ENCODE measurements around the gene MSANTD7. TPM values are rescaled to one million over a fixed set of nuclear protein-coding genes. Genes with fewer than 3 reads are reported as not detected.

MSANTD7 gene
- total and polyA plus RNA-seq, 2 of the 13 experiments (the other 11 are each of a cell fraction or from before 2014, with no cell fraction given): 3.7 to 16.7 TPM

DNA sequence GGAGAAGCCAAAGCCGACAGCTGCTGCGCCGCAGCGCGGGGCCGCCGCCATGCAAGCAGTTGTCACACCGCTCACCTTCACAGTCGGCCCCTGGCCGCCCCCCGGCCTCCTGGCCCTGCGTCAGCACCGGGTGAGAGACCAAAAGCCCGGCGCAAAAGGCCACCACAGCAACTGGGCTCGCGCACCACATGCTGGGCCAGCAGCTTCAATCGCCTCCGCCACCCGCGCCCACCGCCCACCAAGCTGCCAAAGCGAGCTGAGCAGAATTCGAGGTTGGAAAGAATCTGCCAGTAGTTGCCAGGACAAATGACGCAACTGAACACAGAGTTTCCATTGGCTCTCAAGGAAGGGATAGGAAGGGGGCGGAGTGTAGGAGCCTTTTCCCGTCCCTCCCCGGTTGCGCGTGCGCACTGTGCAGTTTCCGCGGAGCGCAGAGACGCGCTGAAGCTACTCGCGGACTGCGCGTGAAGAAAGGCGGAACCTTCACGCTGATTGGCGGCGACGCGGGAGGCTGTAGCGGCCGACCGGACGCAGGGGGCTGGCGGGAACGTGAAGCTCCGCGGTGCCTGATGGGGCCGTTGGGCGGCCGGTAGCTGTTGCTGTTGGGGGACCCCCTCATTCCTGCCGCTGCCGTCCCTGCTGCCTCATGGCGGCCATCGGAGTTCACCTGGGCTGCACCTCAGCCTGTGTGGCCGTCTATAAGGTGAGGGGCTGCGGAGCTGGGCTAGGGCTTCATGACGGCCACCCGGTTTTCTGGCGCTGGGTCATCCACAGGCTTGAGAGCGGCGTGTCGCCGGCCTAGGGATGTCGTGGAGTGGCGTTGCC is at the start of gene MSANTD7, which contains the start of the genes CDNF and HSPA14 (continued):
- TF ChIP-seq, protein P1, sequence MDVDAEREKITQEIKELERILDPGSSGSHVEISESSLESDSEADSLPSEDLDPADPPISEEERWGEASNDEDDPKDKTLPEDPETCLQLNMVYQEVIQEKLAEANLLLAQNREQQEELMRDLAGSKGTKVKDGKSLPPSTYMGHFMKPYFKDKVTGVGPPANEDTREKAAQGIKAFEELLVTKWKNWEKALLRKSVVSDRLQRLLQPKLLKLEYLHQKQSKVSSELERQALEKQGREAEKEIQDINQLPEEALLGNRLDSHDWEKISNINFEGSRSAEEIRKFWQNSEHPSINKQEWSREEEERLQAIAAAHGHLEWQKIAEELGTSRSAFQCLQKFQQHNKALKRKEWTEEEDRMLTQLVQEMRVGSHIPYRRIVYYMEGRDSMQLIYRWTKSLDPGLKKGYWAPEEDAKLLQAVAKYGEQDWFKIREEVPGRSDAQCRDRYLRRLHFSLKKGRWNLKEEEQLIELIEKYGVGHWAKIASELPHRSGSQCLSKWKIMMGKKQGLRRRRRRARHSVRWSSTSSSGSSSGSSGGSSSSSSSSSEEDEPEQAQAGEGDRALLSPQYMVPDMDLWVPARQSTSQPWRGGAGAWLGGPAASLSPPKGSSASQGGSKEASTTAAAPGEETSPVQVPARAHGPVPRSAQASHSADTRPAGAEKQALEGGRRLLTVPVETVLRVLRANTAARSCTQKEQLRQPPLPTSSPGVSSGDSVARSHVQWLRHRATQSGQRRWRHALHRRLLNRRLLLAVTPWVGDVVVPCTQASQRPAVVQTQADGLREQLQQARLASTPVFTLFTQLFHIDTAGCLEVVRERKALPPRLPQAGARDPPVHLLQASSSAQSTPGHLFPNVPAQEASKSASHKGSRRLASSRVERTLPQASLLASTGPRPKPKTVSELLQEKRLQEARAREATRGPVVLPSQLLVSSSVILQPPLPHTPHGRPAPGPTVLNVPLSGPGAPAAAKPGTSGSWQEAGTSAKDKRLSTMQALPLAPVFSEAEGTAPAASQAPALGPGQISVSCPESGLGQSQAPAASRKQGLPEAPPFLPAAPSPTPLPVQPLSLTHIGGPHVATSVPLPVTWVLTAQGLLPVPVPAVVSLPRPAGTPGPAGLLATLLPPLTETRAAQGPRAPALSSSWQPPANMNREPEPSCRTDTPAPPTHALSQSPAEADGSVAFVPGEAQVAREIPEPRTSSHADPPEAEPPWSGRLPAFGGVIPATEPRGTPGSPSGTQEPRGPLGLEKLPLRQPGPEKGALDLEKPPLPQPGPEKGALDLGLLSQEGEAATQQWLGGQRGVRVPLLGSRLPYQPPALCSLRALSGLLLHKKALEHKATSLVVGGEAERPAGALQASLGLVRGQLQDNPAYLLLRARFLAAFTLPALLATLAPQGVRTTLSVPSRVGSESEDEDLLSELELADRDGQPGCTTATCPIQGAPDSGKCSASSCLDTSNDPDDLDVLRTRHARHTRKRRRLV (CRISPR knock-in tag; IDR thresholded peaks at IDR 0.05): no peak; the same call in 1 of the 2 replicates
- TF ChIP-seq, protein P2, sequence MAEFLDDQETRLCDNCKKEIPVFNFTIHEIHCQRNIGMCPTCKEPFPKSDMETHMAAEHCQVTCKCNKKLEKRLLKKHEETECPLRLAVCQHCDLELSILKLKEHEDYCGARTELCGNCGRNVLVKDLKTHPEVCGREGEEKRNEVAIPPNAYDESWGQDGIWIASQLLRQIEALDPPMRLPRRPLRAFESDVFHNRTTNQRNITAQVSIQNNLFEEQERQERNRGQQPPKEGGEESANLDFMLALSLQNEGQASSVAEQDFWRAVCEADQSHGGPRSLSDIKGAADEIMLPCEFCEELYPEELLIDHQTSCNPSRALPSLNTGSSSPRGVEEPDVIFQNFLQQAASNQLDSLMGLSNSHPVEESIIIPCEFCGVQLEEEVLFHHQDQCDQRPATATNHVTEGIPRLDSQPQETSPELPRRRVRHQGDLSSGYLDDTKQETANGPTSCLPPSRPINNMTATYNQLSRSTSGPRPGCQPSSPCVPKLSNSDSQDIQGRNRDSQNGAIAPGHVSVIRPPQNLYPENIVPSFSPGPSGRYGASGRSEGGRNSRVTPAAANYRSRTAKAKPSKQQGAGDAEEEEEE (CRISPR knock-in tag; IDR thresholded peaks at IDR 0.05; ENCODE audit: borderline replicate concordance): peak; percentile 69; the same call in 1 of the 2 replicates
- TF ChIP-seq NFYC (CRISPR knock-in tag; IDR thresholded peaks at IDR 0.05): peak; percentile 90
- TF ChIP-seq, protein P3, sequence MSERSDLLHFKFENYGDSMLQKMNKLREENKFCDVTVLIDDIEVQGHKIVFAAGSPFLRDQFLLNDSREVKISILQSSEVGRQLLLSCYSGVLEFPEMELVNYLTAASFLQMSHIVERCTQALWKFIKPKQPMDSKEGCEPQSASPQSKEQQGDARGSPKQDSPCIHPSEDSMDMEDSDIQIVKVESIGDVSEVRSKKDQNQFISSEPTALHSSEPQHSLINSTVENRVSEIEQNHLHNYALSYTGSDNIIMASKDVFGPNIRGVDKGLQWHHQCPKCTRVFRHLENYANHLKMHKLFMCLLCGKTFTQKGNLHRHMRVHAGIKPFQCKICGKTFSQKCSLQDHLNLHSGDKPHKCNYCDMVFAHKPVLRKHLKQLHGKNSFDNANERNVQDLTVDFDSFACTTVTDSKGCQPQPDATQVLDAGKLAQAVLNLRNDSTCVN (CRISPR knock-in tag; IDR thresholded peaks at IDR 0.05; ENCODE audit: borderline replicate concordance): peak; percentile 20; the same call in 1 of the 2 replicates
- TF ChIP-seq ADNP (CRISPR knock-in tag; IDR thresholded peaks at IDR 0.05): no peak
- 0 out of 2 replicates have a peak, but pooled peaks have one; percentile 23 for TF ChIP-seq HES4 (CRISPR knock-in tag; IDR thresholded peaks at IDR 0.05; ENCODE audit: borderline replicate concordance)
- TF ChIP-seq MXD3 (CRISPR knock-in tag; IDR thresholded peaks at IDR 0.05): no peak; the same call in 1 of the 2 replicates
- no peak for TF ChIP-seq ZFP36 (IDR thresholded peaks at IDR 0.05; ENCODE audit: borderline replicate concordance, low read depth, low read length, partially characterized antibody)
- TF ChIP-seq GPN1 (CRISPR knock-in tag; IDR thresholded peaks at IDR 0.05; ENCODE audit: borderline replicate concordance): no peak
- TF ChIP-seq RXRA (CRISPR knock-in tag; IDR thresholded peaks at IDR 0.05): peak; percentile 55
- TF ChIP-seq SRY (CRISPR knock-in tag; IDR thresholded peaks at IDR 0.05): no peak; the same call in 1 of the 2 replicates
- no peak for TF ChIP-seq RBM39 (IDR thresholded peaks at IDR 0.05; ENCODE audit: low read depth, low read length, poor library complexity, severe bottlenecking)
- no peak for TF ChIP-seq HOXD1 (CRISPR knock-in tag; IDR thresholded peaks at IDR 0.05)
- no peak for TF ChIP-seq ZBTB8A (CRISPR knock-in tag; IDR thresholded peaks at IDR 0.05; ENCODE audit: borderline replicate concordance, low read depth)
- TF ChIP-seq MEIS1 (CRISPR knock-in tag; IDR thresholded peaks at IDR 0.05; ENCODE audit: borderline replicate concordance): peak; percentile 69; the same call in 1 of the 2 replicates
- TF ChIP-seq SNRNP70 (IDR thresholded peaks at IDR 0.05; ENCODE audit: low read depth, low read length): no peak
- TF ChIP-seq ZNF83 (CRISPR knock-in tag; IDR thresholded peaks at IDR 0.05; ENCODE audit: borderline replicate concordance): peak; percentile 88; the same call in 1 of the 2 replicates
- peak; percentile 78 for TF ChIP-seq XRCC5 (optimal IDR thresholded peaks at IDR 0.05; ENCODE audit: low read length)
- peak; percentile 73; the same call in 1 of the 2 replicates for TF ChIP-seq ZNF558 (CRISPR knock-in tag; IDR thresholded peaks at IDR 0.05; ENCODE audit: borderline replicate concordance)
- TF ChIP-seq SNAI1 (CRISPR knock-in tag; IDR thresholded peaks at IDR 0.05; ENCODE audit: borderline replicate concordance): no peak
